Endothelial cell of umbilical vein (primary cell): ENCODE data around the gene IL22RA1. TPM values are rescaled to one million over a fixed set of nuclear protein-coding genes. Genes with fewer than 3 reads are reported as not detected.

Source experiments
- polyA plus RNA-seq, 4 experiments: library from polyadenylated mRNA; depleted of rRNA in 3 of 4; stranded (reverse) in 3 of 4; unstranded in 1 of 4; fragments of >200 nt; gene quantifications; 2 replicates each; pipeline versions ENCODE4 v1.2.1 to v1.2.3, GENCODE V29; 2011 to 2012; ENCODE audit warnings: missing spikeins in 1 of 4
- total RNA-seq: library from RNA; stranded (reverse); gene quantifications from 2 replicates; pipeline ENCODE4 v1.2.3, GENCODE V29; 2021

Gene IL22RA1
- total and polyA plus RNA-seq, 2 donors (not counting 3 experiments of a cell fraction or from before 2014, with no cell fraction given): not detected

Other genes starting within 250 kb of the IL22RA1 start
- not detected in 2 replicates for gene CNR2, start 229.8 kb downstream of the IL22RA1 start, total RNA-seq
- gene CNR2, start 229.8 kb downstream of the IL22RA1 start, polyA plus RNA-seq: not detected in 2 replicates
- gene PNRC2, start 183.3 kb downstream of the IL22RA1 start, total RNA-seq: 77.8 and 107 TPM in 2 replicates
- 36.3 and 70.2 TPM in 2 replicates for gene PNRC2, start 183.3 kb downstream of the IL22RA1 start, polyA plus RNA-seq
- 124 and 125 TPM in 2 replicates for gene SRSF10, start 162.8 kb downstream of the IL22RA1 start, total RNA-seq
- gene SRSF10, start 162.8 kb downstream of the IL22RA1 start, polyA plus RNA-seq: 81.2 and 135 TPM in 2 replicates
- 0.18 and 0.40 TPM in 2 replicates for gene MYOM3, start 31.0 kb downstream of the IL22RA1 start, total RNA-seq
- 0.06 and 0.11 TPM in 2 replicates for gene MYOM3, start 31.0 kb downstream of the IL22RA1 start, polyA plus RNA-seq
- gene IFNLR1, start 44.1 kb upstream of the IL22RA1 start, total RNA-seq: not detected in 2 replicates
- gene IFNLR1, start 44.1 kb upstream of the IL22RA1 start, polyA plus RNA-seq: 0.01 TPM in 1 of 2 replicates, not detected in the other
- not detected in 2 replicates for gene GRHL3, start 176.2 kb upstream of the IL22RA1 start, total RNA-seq
- not detected in 2 replicates for gene GRHL3, start 176.2 kb upstream of the IL22RA1 start, polyA plus RNA-seq